GM13977 (cell line): ENCODE measurements around the gene FBXW7.

Source experiments
- DNase-seq: peaks from one replicate; pipeline ENCODE4 v3.0.0; 2012; ENCODE audit warnings: low spot score
- in situ Hi-C: fragments of 300-500 bp; cut with MboI; formaldehyde crosslinking; loops from one replicate; pipeline ENCODE4 v1.12.0; 2022; ENCODE audit warnings: low sequenced_read_pairs, low pct_unique_long_range_greater_than_20kb, mixed read lengths, inconsistent platforms; ENCODE audit not compliant: unreplicated experiment
- TF ChIP-seq, protein P1 (sequence below): IDR thresholded peaks from 2 replicates; pipeline ENCODE4 v1.5.1; 2012; ENCODE audit warnings: mild to moderate bottlenecking, control low read depth; ENCODE audit not compliant: insufficient read depth; ENCODE audit errors: extremely low read depth, missing control alignments

The FBXW7 gene

DNA sequence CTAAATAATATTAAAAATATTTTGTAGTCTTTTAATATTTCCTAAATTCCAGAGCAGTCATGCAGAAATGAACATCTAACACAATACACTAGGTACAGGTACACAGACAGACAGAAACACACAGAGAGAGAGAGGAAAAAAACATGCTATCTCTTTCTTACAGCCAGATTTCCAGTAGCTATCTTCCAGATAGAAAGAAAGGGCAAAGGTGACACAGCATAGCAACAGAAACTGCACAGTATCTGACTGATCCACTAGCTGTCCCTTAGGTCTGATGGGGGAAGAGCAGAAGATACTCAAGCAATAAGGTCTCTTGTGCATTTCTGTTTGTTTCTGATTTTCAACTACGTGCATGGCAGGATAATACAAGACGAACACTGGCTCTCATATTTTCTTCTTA lies 7.8 kb downstream of the FBXW7 start:
- in situ Hi-C loops = no loop called here
- TF ChIP-seq, protein P1, sequence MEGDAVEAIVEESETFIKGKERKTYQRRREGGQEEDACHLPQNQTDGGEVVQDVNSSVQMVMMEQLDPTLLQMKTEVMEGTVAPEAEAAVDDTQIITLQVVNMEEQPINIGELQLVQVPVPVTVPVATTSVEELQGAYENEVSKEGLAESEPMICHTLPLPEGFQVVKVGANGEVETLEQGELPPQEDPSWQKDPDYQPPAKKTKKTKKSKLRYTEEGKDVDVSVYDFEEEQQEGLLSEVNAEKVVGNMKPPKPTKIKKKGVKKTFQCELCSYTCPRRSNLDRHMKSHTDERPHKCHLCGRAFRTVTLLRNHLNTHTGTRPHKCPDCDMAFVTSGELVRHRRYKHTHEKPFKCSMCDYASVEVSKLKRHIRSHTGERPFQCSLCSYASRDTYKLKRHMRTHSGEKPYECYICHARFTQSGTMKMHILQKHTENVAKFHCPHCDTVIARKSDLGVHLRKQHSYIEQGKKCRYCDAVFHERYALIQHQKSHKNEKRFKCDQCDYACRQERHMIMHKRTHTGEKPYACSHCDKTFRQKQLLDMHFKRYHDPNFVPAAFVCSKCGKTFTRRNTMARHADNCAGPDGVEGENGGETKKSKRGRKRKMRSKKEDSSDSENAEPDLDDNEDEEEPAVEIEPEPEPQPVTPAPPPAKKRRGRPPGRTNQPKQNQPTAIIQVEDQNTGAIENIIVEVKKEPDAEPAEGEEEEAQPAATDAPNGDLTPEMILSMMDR = no peak
- no peak for DNase-seq

- DNase-seq = no peak
- in situ Hi-C loops = no loop called here
- TF ChIP-seq, protein P1 = no peak
Measured at GRCh38 chr4:152525878-152526277, 10.0 kb downstream of the FBXW7 start.

- TF ChIP-seq, protein P1 = no peak
- no peak for DNase-seq
- in situ Hi-C loops = no loop called here
Measured at GRCh38 chr4:152524427-152524826, 11.5 kb downstream of the FBXW7 start.

- no peak for DNase-seq
- in situ Hi-C loops = no loop called here
- TF ChIP-seq, protein P1 = no peak
Measured at GRCh38 chr4:152523731-152524130, 12.2 kb downstream of the FBXW7 start.

- no peak for DNase-seq
- TF ChIP-seq, protein P1 = no peak
- in situ Hi-C loops = no loop called here
Measured at GRCh38 chr4:152522754-152523153, 13.1 kb downstream of the FBXW7 start.

DNA sequence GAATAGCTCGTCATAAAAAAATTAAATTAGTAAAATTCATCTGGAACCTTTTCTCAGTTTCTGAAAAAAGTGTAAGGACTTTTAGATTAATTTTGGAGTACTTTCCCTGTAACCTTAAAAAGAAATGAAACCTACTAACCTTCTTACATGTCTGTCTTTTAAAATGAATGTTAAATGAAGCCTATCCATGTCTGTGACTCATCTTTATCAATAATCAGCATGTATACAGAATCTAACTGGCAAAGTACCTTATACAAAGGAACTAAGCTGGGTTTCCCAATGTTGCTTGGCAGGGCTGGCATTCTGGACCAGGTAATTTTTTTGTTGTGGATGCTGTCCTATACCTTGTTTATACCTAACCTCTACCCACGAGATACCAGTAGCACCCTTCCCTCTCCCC lies 13.6 kb downstream of the FBXW7 start:
- in situ Hi-C loops = no loop called here
- TF ChIP-seq, protein P1 = no peak
- DNase-seq = no peak

DNA sequence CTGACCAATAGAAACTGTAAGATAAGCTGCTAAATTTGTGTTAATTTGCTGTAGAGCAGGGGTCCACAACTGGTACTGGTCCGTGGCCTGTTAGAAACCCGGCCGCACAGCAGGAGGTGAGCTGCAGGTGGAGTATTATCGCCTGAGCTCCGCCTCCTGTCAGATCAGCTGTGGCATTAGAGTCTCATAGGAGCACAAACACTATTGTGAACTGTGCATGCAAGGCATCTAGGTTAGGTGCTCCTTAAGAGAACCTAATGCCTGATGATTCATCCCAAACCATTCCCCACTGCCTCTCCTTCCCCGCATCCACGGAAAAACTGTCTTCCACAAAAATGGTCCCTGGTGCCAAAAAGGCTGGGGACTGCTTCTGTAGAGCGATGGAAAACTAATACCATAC lies 19.7 kb downstream of the FBXW7 start:
- DNase-seq = no peak
- TF ChIP-seq, protein P1 = no peak
- in situ Hi-C loops = no loop called here
